ENCODE results near the gene MICAL3.

MICAL3 gene

DNA sequence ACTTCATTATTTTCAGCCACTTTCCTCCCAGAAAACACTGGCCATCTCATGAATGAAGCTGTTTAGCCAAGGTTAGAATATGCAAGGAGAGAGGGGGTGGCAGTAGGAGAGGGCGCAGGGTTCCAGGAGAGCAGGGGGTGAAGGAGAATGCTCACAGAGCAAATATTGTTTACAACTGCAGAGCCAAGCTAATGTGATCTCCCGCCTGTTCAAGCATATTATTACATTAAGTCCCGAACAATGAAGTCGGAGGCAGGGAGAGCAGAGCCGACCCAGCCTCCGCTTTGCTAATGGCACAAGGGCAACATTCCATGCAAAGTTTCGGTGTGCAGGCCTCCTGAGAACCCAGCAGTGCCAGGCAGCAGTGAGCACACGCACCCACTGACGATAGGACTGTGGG is 80.1 kb downstream of the MICAL3 start:
- TF ChIP-seq, protein P1, sequence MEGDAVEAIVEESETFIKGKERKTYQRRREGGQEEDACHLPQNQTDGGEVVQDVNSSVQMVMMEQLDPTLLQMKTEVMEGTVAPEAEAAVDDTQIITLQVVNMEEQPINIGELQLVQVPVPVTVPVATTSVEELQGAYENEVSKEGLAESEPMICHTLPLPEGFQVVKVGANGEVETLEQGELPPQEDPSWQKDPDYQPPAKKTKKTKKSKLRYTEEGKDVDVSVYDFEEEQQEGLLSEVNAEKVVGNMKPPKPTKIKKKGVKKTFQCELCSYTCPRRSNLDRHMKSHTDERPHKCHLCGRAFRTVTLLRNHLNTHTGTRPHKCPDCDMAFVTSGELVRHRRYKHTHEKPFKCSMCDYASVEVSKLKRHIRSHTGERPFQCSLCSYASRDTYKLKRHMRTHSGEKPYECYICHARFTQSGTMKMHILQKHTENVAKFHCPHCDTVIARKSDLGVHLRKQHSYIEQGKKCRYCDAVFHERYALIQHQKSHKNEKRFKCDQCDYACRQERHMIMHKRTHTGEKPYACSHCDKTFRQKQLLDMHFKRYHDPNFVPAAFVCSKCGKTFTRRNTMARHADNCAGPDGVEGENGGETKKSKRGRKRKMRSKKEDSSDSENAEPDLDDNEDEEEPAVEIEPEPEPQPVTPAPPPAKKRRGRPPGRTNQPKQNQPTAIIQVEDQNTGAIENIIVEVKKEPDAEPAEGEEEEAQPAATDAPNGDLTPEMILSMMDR (conservative IDR thresholded peaks at IDR 0.05; ENCODE audit: low read length), result no peak
- no peak overlapping the region for H3K4me3 ChIP-seq (ENCODE audit: low read length)
- no peak for DNase-seq (ENCODE audit: low read depth)

DNA sequence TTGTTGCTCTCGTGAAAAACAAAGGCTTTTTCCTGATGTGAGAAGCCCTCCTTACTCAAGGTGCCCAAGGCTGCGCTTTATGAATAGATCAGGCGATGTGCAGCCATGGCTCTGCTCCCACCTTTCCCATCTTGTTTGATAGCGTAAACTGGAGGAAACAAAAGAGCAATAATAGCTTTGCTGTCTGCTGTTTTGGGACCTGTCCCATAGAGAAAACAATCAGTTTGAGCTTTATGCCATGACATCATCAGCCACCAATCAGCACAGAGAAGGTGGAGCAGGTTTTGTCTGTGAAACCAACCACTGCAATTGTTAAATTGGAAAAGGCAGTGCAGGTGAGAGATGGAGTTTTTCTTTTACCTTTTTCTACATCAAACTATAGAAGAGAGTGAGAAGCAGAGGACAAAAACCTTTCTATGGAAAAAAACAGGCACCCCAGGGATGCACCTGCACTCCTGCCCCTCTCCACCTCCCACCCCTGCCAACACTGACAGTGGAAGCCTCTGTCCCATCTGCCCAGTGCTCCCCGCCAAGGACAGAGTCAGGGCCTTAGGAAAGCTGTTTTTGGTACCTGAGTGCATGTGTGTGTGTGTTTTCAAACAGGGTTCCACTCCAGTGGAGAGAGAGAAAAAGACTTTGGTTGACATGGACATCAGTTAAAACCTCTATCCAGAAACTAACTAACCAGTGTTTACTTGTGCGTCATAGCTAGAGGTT is 80.7 kb downstream of the MICAL3 start:
- TF ChIP-seq, protein P1 (conservative IDR thresholded peaks at IDR 0.05; ENCODE audit: low read length), result no peak
- no peak for DNase-seq (ENCODE audit: low read depth)

DNA sequence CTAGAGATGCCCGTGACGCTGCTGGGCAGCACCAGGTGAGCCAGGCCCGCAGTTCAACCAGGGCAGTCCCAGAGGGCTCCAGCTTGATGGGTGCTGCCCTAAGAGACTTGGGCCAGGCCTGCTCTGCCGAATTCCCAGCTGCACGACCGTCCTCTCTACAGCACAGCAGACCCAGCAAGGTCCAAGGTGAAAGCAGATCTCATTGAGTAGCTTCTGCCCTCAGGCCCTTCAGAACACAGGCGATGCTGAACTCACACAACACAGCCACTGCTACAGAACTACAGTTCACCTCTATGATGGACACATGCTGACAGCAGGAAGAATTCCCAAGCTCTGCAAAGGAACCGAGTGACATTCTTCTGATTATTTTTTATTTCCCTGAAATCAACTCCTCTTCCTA is 81.6 kb downstream of the MICAL3 start:
- no peak for DNase-seq (ENCODE audit: low read depth)
- TF ChIP-seq, protein P1 (conservative IDR thresholded peaks at IDR 0.05; ENCODE audit: low read length), result no peak
- no peak overlapping the region for H3K4me3 ChIP-seq (ENCODE audit: low read length)

More for the DNA sequence above, 80.7 kb downstream of the MICAL3 start:
- H3K4me3 ChIP-seq (ENCODE audit: low read length), result no peak overlapping the region

DNA sequence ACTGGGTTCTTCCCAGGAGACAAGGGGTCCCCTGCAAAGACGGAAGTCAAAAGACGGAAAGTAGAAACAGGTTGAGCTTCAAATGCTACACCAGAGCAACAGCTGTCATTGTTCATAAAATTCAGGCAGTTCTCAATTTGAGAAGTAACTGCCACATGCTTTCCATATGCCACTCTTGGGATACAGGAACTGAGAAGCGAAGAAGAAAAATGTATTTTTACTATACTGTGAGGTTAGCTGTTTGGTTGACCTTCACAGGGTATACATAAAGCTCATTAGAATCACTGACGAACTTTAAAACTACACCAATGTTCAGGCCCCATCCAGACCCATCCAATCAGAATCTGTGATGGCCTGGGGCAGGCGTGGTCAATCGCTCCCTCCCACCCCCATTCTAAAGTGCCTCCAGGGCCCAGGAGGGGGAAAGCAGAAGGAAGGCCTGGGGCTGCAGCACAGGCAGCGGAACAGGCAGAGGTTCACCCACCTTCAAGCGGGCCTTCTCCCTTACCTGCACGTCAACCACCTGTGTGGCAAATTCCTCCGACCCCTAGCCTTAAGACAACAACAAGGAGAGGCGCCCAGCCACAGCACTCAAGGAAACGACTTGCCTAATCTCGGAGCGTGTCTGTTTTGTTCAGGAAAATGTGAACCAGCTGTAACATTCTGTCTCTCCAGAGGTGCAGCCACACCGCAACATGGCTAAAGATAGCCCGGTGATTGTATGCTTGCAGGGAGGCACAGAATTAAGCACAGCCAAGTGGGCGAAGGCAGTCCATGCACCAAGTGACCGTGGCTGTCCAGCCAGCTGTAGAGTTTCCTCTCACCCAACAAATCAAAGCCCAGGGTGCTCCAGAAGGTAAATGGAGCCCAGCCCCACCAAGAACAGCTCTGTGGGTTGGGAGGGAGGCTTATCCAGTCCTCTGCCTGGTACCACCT is 82.6 kb downstream of the MICAL3 start:
- no peak for DNase-seq (ENCODE audit: low read depth)
- TF ChIP-seq, protein P1 (conservative IDR thresholded peaks at IDR 0.05; ENCODE audit: low read length), result no peak
- H3K4me3 ChIP-seq (ENCODE audit: low read length), result no peak overlapping the region

DNA sequence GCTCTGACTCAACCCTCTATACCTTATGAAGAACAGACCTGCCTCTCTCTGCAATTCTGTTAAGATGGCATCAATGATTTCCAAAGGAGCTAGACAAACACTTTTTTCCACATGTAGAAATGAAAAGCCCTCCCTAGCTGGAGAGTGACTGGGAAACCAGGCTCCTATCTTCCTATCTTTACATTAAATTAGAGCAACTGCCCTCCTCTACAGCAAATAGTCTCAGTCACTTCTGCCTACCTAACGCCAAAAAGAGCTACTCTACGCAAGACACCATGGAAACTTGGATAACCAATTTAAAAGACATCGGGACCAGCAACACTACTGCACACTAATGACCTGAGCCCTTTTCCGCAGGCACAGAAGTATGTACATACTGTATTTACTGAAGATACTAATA is 84.8 kb downstream of the MICAL3 start:
- H3K4me3 ChIP-seq (ENCODE audit: low read length), result no peak overlapping the region
- no peak for DNase-seq (ENCODE audit: low read depth)
- TF ChIP-seq, protein P1 (conservative IDR thresholded peaks at IDR 0.05; ENCODE audit: low read length), result no peak

DNA sequence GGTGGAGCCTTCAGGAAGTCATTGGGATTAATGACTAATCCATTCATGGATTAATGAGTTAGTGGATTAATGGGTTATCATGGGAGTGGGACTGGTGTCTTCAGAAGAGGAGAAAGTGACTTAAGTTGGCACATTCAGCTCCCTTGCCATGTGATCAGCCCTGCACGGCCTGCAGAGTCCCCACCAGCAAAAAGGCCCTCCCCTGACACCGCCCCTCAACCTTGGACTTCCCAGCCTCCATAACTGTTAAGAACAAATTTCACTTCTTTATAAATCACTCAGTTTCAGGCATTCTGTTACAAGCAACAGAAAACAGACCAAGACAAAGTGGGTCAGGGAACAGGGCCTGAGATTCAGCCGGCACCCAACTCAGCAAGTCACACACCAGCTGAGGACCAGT is 85.3 kb downstream of the MICAL3 start:
- no peak for DNase-seq (ENCODE audit: low read depth)
- TF ChIP-seq, protein P1 (conservative IDR thresholded peaks at IDR 0.05; ENCODE audit: low read length), result no peak
- no peak overlapping the region for H3K4me3 ChIP-seq (ENCODE audit: low read length)
